ENCODE data around the gene ATXN1. TPM values are rescaled to one million over a fixed set of nuclear protein-coding genes. Genes with fewer than 3 reads are reported as not detected.

The ATXN1 gene
- polyA plus RNA-seq, 1 donor (not counting 4 experiments of a cell fraction or from before 2014, with no cell fraction given), result 9.7 TPM

GRCh38 chr6:16802071-16802470, 40.8 kb upstream of the ATXN1 start:
- Histone ChIP-seq H3K4me1 (ENCODE audit: control insufficient read depth, extremely low read depth, insufficient read depth, low read length) (peaks cover 14% of the 10 kb centered on the region), H3K9me1 (ENCODE audit: control insufficient read depth, extremely low read depth, insufficient read depth, low read length) (no peaks in the 10 kb centered on the region), H4K20me1 (ENCODE audit: control insufficient read depth, extremely low read depth, insufficient read depth, low read length) (no peaks in the 10 kb centered on the region), H3K27ac (ENCODE audit: control insufficient read depth, insufficient read depth, low read length) (no peak overlapping the region), H3K9ac (ENCODE audit: control insufficient read depth, extremely low read depth, insufficient read depth, low read length) (no peak overlapping the region), H3K4me2 (ENCODE audit: control insufficient read depth, extremely low read depth, insufficient read depth, low read depth, low read length) (no peak overlapping the region), H3K36me3 (ENCODE audit: control insufficient read depth in 2 of 2, extremely low read depth in 1 of 2, insufficient read depth in 2 of 2, low read length in 2 of 2) (no peaks in the 10 kb centered on the region), H3K27me3 (ENCODE audit: control insufficient read depth, extremely low read depth, insufficient read depth, low read length) (no peaks in the 10 kb centered on the region), H2AFZ (ENCODE audit: control insufficient read depth, low read length) (no peak overlapping the region), H3K4me3 (ENCODE audit: control insufficient read depth in 2 of 3, extremely low read depth in 1 of 3, insufficient read depth in 2 of 3, low read depth in 1 of 3, low read length in 3 of 3) (no peak overlapping the region), H3K9me3 (ENCODE audit: control insufficient read depth, low read depth, low read length) (no peaks in the 10 kb centered on the region), H3K79me2 (ENCODE audit: control insufficient read depth, insufficient read depth, low read length) (no peaks in the 10 kb centered on the region)
- no peak for DNase-seq (ENCODE audit: low read depth, low spot score)
- dilution Hi-C loops (cut with MboI; ENCODE audit: extremely low pct_ligation_motif_present, low sequenced_read_pairs), result no loop called here
- no peak for FAIRE-seq
- TF ChIP-seq, protein P1, sequence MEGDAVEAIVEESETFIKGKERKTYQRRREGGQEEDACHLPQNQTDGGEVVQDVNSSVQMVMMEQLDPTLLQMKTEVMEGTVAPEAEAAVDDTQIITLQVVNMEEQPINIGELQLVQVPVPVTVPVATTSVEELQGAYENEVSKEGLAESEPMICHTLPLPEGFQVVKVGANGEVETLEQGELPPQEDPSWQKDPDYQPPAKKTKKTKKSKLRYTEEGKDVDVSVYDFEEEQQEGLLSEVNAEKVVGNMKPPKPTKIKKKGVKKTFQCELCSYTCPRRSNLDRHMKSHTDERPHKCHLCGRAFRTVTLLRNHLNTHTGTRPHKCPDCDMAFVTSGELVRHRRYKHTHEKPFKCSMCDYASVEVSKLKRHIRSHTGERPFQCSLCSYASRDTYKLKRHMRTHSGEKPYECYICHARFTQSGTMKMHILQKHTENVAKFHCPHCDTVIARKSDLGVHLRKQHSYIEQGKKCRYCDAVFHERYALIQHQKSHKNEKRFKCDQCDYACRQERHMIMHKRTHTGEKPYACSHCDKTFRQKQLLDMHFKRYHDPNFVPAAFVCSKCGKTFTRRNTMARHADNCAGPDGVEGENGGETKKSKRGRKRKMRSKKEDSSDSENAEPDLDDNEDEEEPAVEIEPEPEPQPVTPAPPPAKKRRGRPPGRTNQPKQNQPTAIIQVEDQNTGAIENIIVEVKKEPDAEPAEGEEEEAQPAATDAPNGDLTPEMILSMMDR (optimal IDR thresholded peaks at IDR 0.05 in 1 of 3, IDR thresholded peaks at IDR 0.05 in 1 of 3, conservative IDR thresholded peaks at IDR 0.05 in 1 of 3; ENCODE audit: extremely low read depth in 1 of 3, insufficient read depth in 2 of 3, low read length in 3 of 3), result no peak
- no peak for TF ChIP-seq EZH2 (IDR thresholded peaks at IDR 0.05; ENCODE audit: low read length)

DNA sequence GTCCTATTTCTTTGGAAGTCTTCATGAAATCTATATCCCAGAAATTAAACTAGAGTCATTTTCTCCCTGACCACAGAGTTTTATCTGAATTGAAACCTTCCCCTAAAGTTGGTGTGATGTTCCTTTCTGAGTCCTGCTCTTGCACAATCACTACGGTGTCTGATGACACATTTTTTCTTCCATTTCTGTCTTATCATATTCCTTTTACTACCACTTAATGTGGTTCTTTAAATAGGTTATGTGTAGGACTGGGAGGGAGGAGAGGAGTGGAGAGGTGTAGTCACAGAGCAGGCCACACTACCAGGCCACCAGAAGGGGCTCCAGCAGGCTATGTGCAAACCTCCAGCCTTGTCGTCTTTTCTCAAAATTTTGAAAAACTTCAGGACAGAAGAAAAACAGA, 39.7 kb upstream of the ATXN1 start:
- no peak for FAIRE-seq
- DNase-seq (ENCODE audit: low read depth, low spot score), result no peak

More for the DNA sequence above, 39.7 kb upstream of the ATXN1 start:
- H4K20me1 ChIP-seq (ENCODE audit: control insufficient read depth, extremely low read depth, insufficient read depth, low read length), result no peaks in the 10 kb centered on the region
- H3K9me3 ChIP-seq (ENCODE audit: control insufficient read depth, low read depth, low read length), result no peaks in the 10 kb centered on the region
- no peaks in the 10 kb centered on the region for H3K79me2 ChIP-seq (ENCODE audit: control insufficient read depth, insufficient read depth, low read length)
- no peaks in the 10 kb centered on the region for H3K9me1 ChIP-seq (ENCODE audit: control insufficient read depth, extremely low read depth, insufficient read depth, low read length)
- H3K9ac ChIP-seq (ENCODE audit: control insufficient read depth, extremely low read depth, insufficient read depth, low read length), result no peak overlapping the region
- no peaks in the 10 kb centered on the region for H3K27me3 ChIP-seq (ENCODE audit: control insufficient read depth, extremely low read depth, insufficient read depth, low read length)
- no peak overlapping the region for H2AFZ ChIP-seq (ENCODE audit: control insufficient read depth, low read length)
- H3K4me2 ChIP-seq (ENCODE audit: control insufficient read depth, extremely low read depth, insufficient read depth, low read depth, low read length), result no peak overlapping the region
- H3K27ac ChIP-seq (ENCODE audit: control insufficient read depth, insufficient read depth, low read length), result no peak overlapping the region
- H3K4me1 ChIP-seq (ENCODE audit: control insufficient read depth, extremely low read depth, insufficient read depth, low read length), result peaks cover 14% of the 10 kb centered on the region
- TF ChIP-seq, protein P1 (optimal IDR thresholded peaks at IDR 0.05 in 1 of 3, IDR thresholded peaks at IDR 0.05 in 1 of 3, conservative IDR thresholded peaks at IDR 0.05 in 1 of 3; ENCODE audit: extremely low read depth in 1 of 3, insufficient read depth in 2 of 3, low read length in 3 of 3), result no peak
- H3K36me3 ChIP-seq (ENCODE audit: control insufficient read depth in 2 of 2, extremely low read depth in 1 of 2, insufficient read depth in 2 of 2, low read length in 2 of 2), result no peaks in the 10 kb centered on the region
- no peak overlapping the region for H3K4me3 ChIP-seq (ENCODE audit: control insufficient read depth in 2 of 3, extremely low read depth in 1 of 3, insufficient read depth in 2 of 3, low read depth in 1 of 3, low read length in 3 of 3)
- dilution Hi-C loops (cut with MboI; ENCODE audit: extremely low pct_ligation_motif_present, low sequenced_read_pairs), result no loop called here

All from keratinocyte (primary cell).